Measurements from ENCODE around the gene MOB3A. TPM values are rescaled to one million over a fixed set of nuclear protein-coding genes. Genes with fewer than 3 reads are reported as not detected.

Gene MOB3A
- total RNA-seq, 2 donors from 2014 or later: 37.8 to 50.9 TPM

GRCh38 chr19:2041683-2042484, 54.2 kb downstream of the MOB3A start:
- Histone ChIP-seq H3K4me1 (ENCODE audit: control insufficient read depth in 1 of 2, low read depth in 2 of 2) (peaks cover 20 to 60% of the 10 kb centered on the region in 2 donors), H3K27me3 (replicated peaks; ENCODE audit: insufficient read depth) (no peaks in the 10 kb centered on the region), H3K27ac (peak overlapping the region; percentile 76 to 92), H3K9me3 (no peaks in the 10 kb centered on the region), H3K36me3 (peaks cover 64% of the 10 kb centered on the region), H3K4me3 (peak overlapping the region; percentile 71)
- ATAC-seq (ENCODE audit: insufficient number of reproducible peaks, low FRiP score, low read depth) (peak; percentile 82), DNase-seq (ENCODE audit: low spot score) (peak; percentile 90)
- TF ChIP-seq, protein P1, sequence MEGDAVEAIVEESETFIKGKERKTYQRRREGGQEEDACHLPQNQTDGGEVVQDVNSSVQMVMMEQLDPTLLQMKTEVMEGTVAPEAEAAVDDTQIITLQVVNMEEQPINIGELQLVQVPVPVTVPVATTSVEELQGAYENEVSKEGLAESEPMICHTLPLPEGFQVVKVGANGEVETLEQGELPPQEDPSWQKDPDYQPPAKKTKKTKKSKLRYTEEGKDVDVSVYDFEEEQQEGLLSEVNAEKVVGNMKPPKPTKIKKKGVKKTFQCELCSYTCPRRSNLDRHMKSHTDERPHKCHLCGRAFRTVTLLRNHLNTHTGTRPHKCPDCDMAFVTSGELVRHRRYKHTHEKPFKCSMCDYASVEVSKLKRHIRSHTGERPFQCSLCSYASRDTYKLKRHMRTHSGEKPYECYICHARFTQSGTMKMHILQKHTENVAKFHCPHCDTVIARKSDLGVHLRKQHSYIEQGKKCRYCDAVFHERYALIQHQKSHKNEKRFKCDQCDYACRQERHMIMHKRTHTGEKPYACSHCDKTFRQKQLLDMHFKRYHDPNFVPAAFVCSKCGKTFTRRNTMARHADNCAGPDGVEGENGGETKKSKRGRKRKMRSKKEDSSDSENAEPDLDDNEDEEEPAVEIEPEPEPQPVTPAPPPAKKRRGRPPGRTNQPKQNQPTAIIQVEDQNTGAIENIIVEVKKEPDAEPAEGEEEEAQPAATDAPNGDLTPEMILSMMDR (IDR thresholded peaks at IDR 0.05): no peak

DNA sequence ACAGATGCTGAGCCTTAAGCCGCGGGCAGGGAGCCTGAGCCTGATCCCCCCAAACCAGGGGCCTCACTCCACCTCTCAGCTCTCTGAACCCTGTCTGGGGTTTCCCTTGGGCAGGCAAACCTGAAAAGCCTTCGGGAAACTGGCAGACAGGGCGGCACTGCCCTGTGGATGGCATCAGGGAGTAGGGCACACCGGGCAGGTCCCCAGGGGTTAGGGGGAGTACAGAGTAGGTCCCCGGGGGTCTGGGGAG, 54.8 kb downstream of the MOB3A start:
- Histone ChIP-seq H3K27ac (peak overlapping the region; percentile 76 to 88), H3K36me3 (peaks cover 59% of the 10 kb centered on the region), H3K4me1 (ENCODE audit: control insufficient read depth in 1 of 2, low read depth in 2 of 2) (peaks cover 20 to 54% of the 10 kb centered on the region in 2 donors), H3K9me3 (no peaks in the 10 kb centered on the region), H3K27me3 (replicated peaks; ENCODE audit: insufficient read depth) (no peaks in the 10 kb centered on the region), H3K4me3 (peak overlapping the region; percentile 54)
- TF ChIP-seq, protein P1 (IDR thresholded peaks at IDR 0.05): no peak
- no peak for ATAC-seq (ENCODE audit: insufficient number of reproducible peaks, low FRiP score, low read depth)
- no peak for DNase-seq (ENCODE audit: low spot score)

- H3K4me3 ChIP-seq: no peak overlapping the region
- peaks cover 1% of the 10 kb centered on the region for H3K9me3 ChIP-seq
- H3K27ac ChIP-seq: peak overlapping the region; percentile 76 to 88
- TF ChIP-seq, protein P1 (IDR thresholded peaks at IDR 0.05): no peak
- no peaks in the 10 kb centered on the region for H3K27me3 ChIP-seq (replicated peaks; ENCODE audit: insufficient read depth)
- no peak for DNase-seq (ENCODE audit: low spot score)
- ATAC-seq (ENCODE audit: insufficient number of reproducible peaks, low FRiP score, low read depth): no peak
- peaks cover 20 to 49% of the 10 kb centered on the region in 2 donors for H3K4me1 ChIP-seq (ENCODE audit: control insufficient read depth in 1 of 2, low read depth in 2 of 2)
- H3K36me3 ChIP-seq: peaks cover 54% of the 10 kb centered on the region
Measured at GRCh38 chr19:2040647-2041432, 55.3 kb downstream of the MOB3A start.

GRCh38 chr19:2039959-2040646, 56.0 kb downstream of the MOB3A start:
- no peak for DNase-seq (ENCODE audit: low spot score)

More at GRCh38 chr19:2039959-2040646, 56.0 kb downstream of the MOB3A start:
- H3K27me3 ChIP-seq (replicated peaks; ENCODE audit: insufficient read depth): no peaks in the 10 kb centered on the region
- H3K4me1 ChIP-seq (ENCODE audit: control insufficient read depth in 1 of 2, low read depth in 2 of 2): peaks cover 20 to 43% of the 10 kb centered on the region in 2 donors
- H3K36me3 ChIP-seq: peaks cover 47% of the 10 kb centered on the region
- H3K9me3 ChIP-seq: peaks cover 7% of the 10 kb centered on the region
- TF ChIP-seq, protein P1 (IDR thresholded peaks at IDR 0.05): no peak
- peak overlapping the region; percentile 76 to 88 for H3K27ac ChIP-seq
- ATAC-seq (ENCODE audit: insufficient number of reproducible peaks, low FRiP score, low read depth): no peak
- no peak overlapping the region for H3K4me3 ChIP-seq
